ENCODE measurements around the gene LRCH4. TPM values are rescaled to one million over a fixed set of nuclear protein-coding genes. Genes with fewer than 3 reads are reported as not detected.

LRCH4 gene
- total and polyA plus RNA-seq, 2 of the 13 experiments (the other 11 are each of a cell fraction or from before 2014, with no cell fraction given): 7.0 to 9.3 TPM

DNA sequence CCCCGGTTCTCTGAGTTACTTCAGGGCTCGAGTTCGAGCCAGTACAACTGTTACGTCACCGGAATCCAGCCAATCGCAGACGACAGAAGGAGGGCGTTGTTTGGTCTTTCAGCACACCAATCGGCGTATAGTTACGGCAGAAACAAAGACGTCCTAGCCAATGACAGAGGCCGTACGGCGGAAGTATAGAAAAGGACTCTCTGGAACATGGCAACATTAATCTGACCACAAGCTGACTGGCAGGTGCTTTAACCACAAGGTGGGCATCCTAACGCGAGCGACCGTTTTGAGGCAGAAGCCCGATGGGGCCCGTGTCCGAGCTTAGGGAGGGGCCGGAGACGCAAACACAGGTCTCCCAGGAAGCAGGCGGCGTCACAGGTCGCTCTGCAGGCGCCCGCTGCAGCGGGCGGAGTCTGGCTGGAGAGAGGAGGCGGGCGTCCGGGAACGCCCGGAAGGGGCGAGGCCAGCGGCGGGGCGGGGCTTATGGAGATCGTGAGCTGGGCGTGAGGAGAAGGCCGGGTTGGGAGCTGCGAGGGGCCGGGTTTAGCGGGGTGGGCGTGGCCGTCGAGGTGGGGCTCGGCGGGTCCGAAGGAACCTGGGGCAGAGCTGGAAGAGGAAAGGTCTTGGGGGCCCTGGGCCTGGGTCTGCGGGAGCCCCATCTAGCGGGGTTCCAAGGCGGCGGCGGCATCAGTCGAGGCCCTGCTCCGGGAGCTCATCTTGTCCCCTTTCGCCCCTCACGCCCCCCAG lies 26.2 kb upstream of the LRCH4 start, which contains the start of gene MOSPD3 (continued):
- TF ChIP-seq PHF8 (CRISPR knock-in tag; IDR thresholded peaks at IDR 0.05) (peak; percentile 74), ZNF788 (CRISPR knock-in tag; IDR thresholded peaks at IDR 0.05; ENCODE audit: borderline replicate concordance) (no peak), ZNF670 (CRISPR knock-in tag; IDR thresholded peaks at IDR 0.05; ENCODE audit: borderline replicate concordance) (peak; percentile 56; the same call in 1 of the 2 replicates), ZNF225 (CRISPR knock-in tag; IDR thresholded peaks at IDR 0.05) (no peak), YY1 (IDR thresholded peaks at IDR 0.05; ENCODE audit: insufficient read depth, insufficient replicate concordance, low read depth, low read length) (peak; percentile 76), SRY (CRISPR knock-in tag; IDR thresholded peaks at IDR 0.05) (0 out of 2 replicates have a peak, but pooled peaks have one; percentile 76), ZSCAN22 (CRISPR knock-in tag; IDR thresholded peaks at IDR 0.05) (no peak), HCFC1 (IDR thresholded peaks at IDR 0.05; ENCODE audit: low read depth, low read length) (peak; percentile 36; the same call in 1 of the 2 replicates), DNMT1 (CRISPR knock-in tag; IDR thresholded peaks at IDR 0.05) (no peak), RNF2 (conservative IDR thresholded peaks at IDR 0.05; ENCODE audit: low read depth) (no peak), ZNF468 (CRISPR knock-in tag; IDR thresholded peaks at IDR 0.05) (no peak)
- TF ChIP-seq, protein P1, sequence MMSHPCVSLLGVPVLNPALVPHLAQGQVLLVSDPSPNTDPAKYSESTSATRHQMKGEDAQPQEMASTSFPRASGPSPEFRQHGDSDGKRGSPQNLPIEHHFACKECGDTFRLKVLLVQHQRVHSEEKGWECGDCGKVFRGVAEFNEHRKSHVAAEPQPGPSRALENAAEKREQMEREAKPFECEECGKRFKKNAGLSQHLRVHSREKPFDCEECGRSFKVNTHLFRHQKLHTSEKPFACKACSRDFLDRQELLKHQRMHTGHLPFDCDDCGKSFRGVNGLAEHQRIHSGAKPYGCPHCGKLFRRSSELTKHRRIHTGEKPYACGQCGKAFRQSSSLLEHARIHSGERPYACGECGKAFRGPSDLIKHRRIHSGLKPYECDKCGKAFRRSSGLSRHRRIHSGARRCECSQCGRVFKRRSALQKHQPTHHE (CRISPR knock-in tag; IDR thresholded peaks at IDR 0.05; ENCODE audit: borderline replicate concordance): no peak
- TF ChIP-seq, protein P2, sequence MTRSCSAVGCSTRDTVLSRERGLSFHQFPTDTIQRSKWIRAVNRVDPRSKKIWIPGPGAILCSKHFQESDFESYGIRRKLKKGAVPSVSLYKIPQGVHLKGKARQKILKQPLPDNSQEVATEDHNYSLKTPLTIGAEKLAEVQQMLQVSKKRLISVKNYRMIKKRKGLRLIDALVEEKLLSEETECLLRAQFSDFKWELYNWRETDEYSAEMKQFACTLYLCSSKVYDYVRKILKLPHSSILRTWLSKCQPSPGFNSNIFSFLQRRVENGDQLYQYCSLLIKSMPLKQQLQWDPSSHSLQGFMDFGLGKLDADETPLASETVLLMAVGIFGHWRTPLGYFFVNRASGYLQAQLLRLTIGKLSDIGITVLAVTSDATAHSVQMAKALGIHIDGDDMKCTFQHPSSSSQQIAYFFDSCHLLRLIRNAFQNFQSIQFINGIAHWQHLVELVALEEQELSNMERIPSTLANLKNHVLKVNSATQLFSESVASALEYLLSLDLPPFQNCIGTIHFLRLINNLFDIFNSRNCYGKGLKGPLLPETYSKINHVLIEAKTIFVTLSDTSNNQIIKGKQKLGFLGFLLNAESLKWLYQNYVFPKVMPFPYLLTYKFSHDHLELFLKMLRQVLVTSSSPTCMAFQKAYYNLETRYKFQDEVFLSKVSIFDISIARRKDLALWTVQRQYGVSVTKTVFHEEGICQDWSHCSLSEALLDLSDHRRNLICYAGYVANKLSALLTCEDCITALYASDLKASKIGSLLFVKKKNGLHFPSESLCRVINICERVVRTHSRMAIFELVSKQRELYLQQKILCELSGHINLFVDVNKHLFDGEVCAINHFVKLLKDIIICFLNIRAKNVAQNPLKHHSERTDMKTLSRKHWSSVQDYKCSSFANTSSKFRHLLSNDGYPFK (CRISPR knock-in tag; IDR thresholded peaks at IDR 0.05; ENCODE audit: borderline replicate concordance): no peak
- TF ChIP-seq, protein P3, sequence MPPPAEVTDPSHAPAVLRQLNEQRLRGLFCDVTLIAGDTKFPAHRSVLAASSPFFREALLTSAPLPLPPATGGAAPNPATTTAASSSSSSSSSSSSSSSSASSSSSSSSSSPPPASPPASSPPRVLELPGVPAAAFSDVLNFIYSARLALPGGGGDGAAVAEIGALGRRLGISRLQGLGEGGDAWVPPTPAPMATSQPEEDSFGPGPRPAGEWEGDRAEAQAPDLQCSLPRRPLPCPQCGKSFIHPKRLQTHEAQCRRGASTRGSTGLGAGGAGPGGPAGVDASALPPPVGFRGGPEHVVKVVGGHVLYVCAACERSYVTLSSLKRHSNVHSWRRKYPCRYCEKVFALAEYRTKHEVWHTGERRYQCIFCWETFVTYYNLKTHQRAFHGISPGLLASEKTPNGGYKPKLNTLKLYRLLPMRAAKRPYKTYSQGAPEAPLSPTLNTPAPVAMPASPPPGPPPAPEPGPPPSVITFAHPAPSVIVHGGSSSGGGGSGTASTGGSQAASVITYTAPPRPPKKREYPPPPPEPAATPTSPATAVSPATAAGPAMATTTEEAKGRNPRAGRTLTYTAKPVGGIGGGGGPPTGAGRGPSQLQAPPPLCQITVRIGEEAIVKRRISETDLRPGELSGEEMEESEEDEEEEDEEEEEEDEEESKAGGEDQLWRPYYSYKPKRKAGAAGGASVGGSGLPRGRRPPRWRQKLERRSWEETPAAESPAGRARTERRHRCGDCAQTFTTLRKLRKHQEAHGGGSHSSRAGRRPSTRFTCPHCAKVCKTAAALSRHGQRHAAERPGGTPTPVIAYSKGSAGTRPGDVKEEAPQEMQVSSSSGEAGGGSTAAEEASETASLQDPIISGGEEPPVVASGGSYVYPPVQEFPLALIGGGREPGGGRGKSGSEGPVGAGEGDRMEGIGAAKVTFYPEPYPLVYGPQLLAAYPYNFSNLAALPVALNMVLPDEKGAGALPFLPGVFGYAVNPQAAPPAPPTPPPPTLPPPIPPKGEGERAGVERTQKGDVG (CRISPR knock-in tag; IDR thresholded peaks at IDR 0.05; ENCODE audit: borderline replicate concordance): no peak
- TF ChIP-seq, protein P4, sequence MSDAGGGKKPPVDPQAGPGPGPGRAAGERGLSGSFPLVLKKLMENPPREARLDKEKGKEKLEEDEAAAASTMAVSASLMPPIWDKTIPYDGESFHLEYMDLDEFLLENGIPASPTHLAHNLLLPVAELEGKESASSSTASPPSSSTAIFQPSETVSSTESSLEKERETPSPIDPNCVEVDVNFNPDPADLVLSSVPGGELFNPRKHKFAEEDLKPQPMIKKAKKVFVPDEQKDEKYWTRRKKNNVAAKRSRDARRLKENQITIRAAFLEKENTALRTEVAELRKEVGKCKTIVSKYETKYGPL (CRISPR knock-in tag; IDR thresholded peaks at IDR 0.05): 0 out of 2 replicates have a peak, but pooled peaks have one; percentile 49
- TF ChIP-seq, protein P5, sequence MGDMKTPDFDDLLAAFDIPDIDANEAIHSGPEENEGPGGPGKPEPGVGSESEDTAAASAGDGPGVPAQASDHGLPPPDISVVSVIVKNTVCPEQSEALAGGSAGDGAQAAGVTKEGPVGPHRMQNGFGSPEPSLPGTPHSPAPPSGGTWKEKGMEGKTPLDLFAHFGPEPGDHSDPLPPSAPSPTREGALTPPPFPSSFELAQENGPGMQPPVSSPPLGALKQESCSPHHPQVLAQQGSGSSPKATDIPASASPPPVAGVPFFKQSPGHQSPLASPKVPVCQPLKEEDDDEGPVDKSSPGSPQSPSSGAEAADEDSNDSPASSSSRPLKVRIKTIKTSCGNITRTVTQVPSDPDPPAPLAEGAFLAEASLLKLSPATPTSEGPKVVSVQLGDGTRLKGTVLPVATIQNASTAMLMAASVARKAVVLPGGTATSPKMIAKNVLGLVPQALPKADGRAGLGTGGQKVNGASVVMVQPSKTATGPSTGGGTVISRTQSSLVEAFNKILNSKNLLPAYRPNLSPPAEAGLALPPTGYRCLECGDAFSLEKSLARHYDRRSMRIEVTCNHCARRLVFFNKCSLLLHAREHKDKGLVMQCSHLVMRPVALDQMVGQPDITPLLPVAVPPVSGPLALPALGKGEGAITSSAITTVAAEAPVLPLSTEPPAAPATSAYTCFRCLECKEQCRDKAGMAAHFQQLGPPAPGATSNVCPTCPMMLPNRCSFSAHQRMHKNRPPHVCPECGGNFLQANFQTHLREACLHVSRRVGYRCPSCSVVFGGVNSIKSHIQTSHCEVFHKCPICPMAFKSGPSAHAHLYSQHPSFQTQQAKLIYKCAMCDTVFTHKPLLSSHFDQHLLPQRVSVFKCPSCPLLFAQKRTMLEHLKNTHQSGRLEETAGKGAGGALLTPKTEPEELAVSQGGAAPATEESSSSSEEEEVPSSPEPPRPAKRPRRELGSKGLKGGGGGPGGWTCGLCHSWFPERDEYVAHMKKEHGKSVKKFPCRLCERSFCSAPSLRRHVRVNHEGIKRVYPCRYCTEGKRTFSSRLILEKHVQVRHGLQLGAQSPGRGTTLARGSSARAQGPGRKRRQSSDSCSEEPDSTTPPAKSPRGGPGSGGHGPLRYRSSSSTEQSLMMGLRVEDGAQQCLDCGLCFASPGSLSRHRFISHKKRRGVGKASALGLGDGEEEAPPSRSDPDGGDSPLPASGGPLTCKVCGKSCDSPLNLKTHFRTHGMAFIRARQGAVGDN (CRISPR knock-in tag; IDR thresholded peaks at IDR 0.05): peak; percentile 58

Measured in HepG2 (cell line).